ENCODE data around the gene CSRP2. TPM values are rescaled to one million over a fixed set of nuclear protein-coding genes. Genes with fewer than 3 reads are reported as not detected.
A peak's percentile ranks its signal among the peaks of the same experiment; 100 is the strongest.

The CSRP2 gene
- 7.8 TPM for total RNA-seq (2021; ENCODE audit: unreplicated experiment)
- polyA plus RNA-seq (2012; ENCODE audit: insufficient read length), result 7.2 TPM
- Bru-seq, nascent RNA, result percentile 40 among the genes with signal in this experiment
- percentile 38 among the genes with signal in this experiment for BruChase-seq, experiment 1, labeled RNA remaining after a 2-hour chase
- percentile 40 among the genes with signal in this experiment for BruChase-seq, experiment 2, labeled RNA remaining after a 6-hour chase
- long read RNA-seq, partial matches to known transcripts, result 1 of 4 reads
- long read RNA-seq, other reads (novel, unspliced or antisense), result 0 of 4 reads

DNA sequence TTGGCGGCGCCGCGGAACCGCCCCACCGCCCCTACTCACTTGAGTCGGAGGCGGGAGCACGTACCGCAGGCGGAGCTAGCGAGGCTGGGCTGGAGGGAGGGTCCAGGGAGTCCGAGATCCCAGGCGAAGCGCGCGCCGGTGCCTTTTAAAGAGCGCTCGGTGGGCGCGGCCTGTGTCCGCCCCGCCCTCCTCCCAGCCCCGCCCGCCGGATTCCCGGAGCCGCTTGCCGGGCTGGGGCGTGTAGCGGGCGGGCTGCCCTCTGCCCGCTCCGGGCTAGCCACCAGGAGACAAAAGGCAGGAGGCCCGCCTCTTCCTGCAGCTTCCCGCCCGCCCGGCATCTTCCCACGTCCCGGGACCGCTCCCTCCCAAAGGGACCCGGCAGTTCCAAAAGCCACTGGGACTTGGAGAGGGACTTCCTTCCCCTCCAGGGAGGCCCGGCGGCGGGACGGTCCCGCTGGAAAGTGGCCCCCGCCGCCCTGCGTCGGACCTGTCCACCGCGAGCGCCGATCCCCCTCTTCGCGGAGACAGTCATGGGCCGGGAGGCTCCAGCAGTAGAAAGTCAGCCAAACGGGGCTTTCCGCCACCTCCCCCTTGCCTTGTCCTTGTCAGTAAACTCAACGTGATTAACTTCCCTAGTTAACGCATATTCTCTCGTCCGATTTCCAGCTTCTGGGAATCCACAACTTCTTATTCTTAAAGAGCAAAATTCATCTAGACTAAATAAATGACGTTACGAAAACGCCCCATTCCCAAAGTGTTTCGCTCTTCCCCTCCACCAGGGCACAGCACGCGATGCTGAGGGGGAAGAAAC, at the start of gene CSRP2:
Gene CSRP2 (minus strand): TSS at position 121 of the 811 bp plus-strand sequence. CDS start 12,759 bp downstream, outside the sequence.
- peak; percentile 96 for ATAC-seq
- ChIA-PET CTCF (interaction anchor here (1.1 kb wide), 1 partner anchor 132 kb away, joined by 3 read pairs; no protein-coding TSS in a partner anchor), POLR2A (no interaction called here)
- intact Hi-C loops (cut with micrococcal nuclease; ENCODE audit: unreplicated experiment) (no loop called here), in situ Hi-C loops (cut with HindIII; ENCODE audit: low pct_unique_long_range_greater_than_20kb, low sequenced_read_pairs) (no loop called here)
- H3K4me1 ChIP-seq (ENCODE audit: control insufficient read depth, insufficient read depth, low read length), result peaks cover 10% of the 10 kb centered on the region
- peaks cover 4% of the 10 kb centered on the region; the same call in 1 of the 2 replicates for H3K36me3 ChIP-seq (ENCODE audit: control insufficient read depth, insufficient read depth, low read length)
- H3K27ac ChIP-seq (ENCODE audit: low read length), result peak within 1 kb of the TSS; percentile 70
- TF ChIP-seq, protein P1, sequence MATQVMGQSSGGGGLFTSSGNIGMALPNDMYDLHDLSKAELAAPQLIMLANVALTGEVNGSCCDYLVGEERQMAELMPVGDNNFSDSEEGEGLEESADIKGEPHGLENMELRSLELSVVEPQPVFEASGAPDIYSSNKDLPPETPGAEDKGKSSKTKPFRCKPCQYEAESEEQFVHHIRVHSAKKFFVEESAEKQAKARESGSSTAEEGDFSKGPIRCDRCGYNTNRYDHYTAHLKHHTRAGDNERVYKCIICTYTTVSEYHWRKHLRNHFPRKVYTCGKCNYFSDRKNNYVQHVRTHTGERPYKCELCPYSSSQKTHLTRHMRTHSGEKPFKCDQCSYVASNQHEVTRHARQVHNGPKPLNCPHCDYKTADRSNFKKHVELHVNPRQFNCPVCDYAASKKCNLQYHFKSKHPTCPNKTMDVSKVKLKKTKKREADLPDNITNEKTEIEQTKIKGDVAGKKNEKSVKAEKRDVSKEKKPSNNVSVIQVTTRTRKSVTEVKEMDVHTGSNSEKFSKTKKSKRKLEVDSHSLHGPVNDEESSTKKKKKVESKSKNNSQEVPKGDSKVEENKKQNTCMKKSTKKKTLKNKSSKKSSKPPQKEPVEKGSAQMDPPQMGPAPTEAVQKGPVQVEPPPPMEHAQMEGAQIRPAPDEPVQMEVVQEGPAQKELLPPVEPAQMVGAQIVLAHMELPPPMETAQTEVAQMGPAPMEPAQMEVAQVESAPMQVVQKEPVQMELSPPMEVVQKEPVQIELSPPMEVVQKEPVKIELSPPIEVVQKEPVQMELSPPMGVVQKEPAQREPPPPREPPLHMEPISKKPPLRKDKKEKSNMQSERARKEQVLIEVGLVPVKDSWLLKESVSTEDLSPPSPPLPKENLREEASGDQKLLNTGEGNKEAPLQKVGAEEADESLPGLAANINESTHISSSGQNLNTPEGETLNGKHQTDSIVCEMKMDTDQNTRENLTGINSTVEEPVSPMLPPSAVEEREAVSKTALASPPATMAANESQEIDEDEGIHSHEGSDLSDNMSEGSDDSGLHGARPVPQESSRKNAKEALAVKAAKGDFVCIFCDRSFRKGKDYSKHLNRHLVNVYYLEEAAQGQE (IDR thresholded peaks at IDR 0.05; ENCODE audit: insufficient read depth in 1 of 2, low read depth in 2 of 2, low read length in 1 of 2), result no peak
- peak; percentile 46; the same call in 1 of the 2 replicates for TF ChIP-seq POLR2AphosphoS5 (IDR thresholded peaks at IDR 0.05; ENCODE audit: low read depth, low read length)
- H3K9me3 ChIP-seq (ENCODE audit: control insufficient read depth, insufficient read depth, low read depth, low read length), result no peaks in the 10 kb centered on the region
- no TSS peak for BruUV-seq (replicated peaks)
- H3K27me3 ChIP-seq (ENCODE audit: control insufficient read depth, insufficient read depth, low read length), result peaks cover 11% of the 10 kb centered on the region
- H3K4me3 ChIP-seq (ENCODE audit: low read depth in 2 of 2, low read length in 2 of 2), result peak within 1 kb of the TSS; percentile 69 to 83
- DNase-seq (ENCODE audit: low read depth, low spot score), result peak; percentile 13

DNA sequence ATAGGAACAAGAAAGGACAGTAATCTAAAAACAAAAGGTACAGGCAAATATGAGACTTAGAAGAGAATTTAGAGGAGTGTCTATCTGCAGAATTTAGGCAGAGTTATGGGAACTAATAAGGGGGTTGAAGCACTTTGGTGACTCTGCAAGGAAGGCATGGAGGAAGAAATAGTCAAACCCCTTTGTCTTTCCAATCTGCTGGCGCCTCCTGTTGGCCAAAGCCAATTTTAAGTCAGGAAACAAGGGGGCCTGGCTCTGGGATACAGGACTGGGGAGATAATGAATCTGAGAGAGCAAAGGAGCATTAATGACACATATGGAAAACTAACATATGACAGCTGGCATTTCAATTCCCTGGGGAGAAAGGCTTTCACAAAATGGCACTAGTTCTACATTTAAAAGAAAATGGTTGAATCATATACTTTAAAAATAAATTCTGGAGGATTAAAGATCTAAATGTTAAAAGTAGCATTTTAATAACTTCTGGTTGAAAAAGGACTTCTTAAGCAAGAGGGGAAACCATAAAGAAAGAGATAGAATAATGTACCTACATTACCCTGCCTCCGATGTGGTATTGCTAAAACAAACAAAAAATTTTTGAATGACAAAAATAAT, 48.5 kb upstream of the CSRP2 start:
- TF ChIP-seq, protein P2, sequence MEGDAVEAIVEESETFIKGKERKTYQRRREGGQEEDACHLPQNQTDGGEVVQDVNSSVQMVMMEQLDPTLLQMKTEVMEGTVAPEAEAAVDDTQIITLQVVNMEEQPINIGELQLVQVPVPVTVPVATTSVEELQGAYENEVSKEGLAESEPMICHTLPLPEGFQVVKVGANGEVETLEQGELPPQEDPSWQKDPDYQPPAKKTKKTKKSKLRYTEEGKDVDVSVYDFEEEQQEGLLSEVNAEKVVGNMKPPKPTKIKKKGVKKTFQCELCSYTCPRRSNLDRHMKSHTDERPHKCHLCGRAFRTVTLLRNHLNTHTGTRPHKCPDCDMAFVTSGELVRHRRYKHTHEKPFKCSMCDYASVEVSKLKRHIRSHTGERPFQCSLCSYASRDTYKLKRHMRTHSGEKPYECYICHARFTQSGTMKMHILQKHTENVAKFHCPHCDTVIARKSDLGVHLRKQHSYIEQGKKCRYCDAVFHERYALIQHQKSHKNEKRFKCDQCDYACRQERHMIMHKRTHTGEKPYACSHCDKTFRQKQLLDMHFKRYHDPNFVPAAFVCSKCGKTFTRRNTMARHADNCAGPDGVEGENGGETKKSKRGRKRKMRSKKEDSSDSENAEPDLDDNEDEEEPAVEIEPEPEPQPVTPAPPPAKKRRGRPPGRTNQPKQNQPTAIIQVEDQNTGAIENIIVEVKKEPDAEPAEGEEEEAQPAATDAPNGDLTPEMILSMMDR (IDR thresholded peaks at IDR 0.05), result peak; percentile 78
- TF ChIP-seq, protein P1 (IDR thresholded peaks at IDR 0.05; ENCODE audit: insufficient read depth in 1 of 2, low read depth in 2 of 2, low read length in 1 of 2), result no peak
- TF ChIP-seq POLR2AphosphoS5 (IDR thresholded peaks at IDR 0.05; ENCODE audit: low read depth, low read length) (no peak), SIN3A (IDR thresholded peaks at IDR 0.05; ENCODE audit: borderline replicate concordance, insufficient read depth, low read depth, low read length) (no peak), TCF7L2 (IDR thresholded peaks at IDR 0.05; ENCODE audit: low read depth, low read length) (no peak)
- Histone ChIP-seq H3K27me3 (ENCODE audit: control insufficient read depth, insufficient read depth, low read length) (peaks cover 9% of the 10 kb centered on the region; the same call in 1 of the 2 replicates), H3K4me1 (ENCODE audit: control insufficient read depth, insufficient read depth, low read length) (no peaks in the 10 kb centered on the region), H3K4me3 (ENCODE audit: low read depth in 2 of 2, low read length in 2 of 2) (no peak overlapping the region), H3K36me3 (ENCODE audit: control insufficient read depth, insufficient read depth, low read length) (no peaks in the 10 kb centered on the region), H3K27ac (ENCODE audit: low read length) (no peak overlapping the region), H3K9me3 (ENCODE audit: control insufficient read depth, insufficient read depth, low read depth, low read length) (no peaks in the 10 kb centered on the region)
- in situ Hi-C loops (cut with HindIII; ENCODE audit: low pct_unique_long_range_greater_than_20kb, low sequenced_read_pairs), result no loop called here
- DNase-seq (ENCODE audit: low read depth, low spot score), result no peak
- CTCF ChIA-PET, result no interaction called here
- POLR2A ChIA-PET, result no interaction called here
- ATAC-seq, result peak; percentile 53; the same call in 1 of the 2 replicates
- BruUV-seq (replicated peaks), result no TSS peak
- intact Hi-C loops (cut with micrococcal nuclease; ENCODE audit: unreplicated experiment), result loop anchor here (5.0 to 10.0 kb wide), 2 partner anchors 82 to 305 kb away; no protein-coding TSS in a partner anchor

Data from Panc1 (cell line).